Measurements from ENCODE around the gene MZT2A.
"Not testable (repeated sequence)": the region's sequence is repeated elsewhere in the genome, so short reads cannot be mapped to it uniquely, and the experiment has no call there.

The MZT2A gene

DNA sequence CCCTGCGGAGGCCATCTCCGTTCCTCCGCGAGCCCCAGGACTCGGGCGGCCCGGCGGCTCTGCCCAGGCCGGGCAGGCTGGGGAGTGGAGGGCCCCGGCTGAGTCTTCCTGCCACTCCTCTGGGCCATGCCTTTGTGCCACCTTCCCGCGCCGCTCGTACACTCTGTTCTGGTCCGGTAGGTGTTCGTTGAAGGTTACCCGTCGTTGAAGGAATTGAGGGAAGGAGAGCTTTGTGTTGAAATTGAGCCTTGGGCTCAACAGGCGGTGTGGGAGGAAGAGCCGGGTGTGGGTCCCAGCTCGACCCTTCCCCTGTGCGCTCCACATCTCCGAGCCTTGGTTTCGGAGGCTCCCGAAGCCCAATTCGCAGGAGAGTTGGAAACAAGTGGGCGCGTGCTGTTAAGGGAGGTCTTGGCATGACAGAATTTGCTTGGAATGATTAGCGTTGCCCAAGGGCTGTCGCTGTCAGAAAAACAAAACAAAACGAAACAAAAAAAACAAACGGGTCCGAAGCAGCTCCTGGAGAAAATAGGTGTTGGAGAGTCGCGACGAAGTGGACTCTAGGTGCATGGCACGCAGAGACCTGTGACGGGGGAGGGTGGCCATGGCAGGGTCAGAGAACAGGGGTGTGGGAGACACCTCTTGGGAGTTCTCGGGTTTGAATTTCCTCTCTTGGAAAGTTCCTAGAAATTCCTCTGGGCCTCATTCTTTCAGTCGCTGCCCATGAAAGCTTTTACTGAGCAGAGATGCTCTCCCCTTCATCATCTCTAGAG is 1.2 kb upstream of the MZT2A start:
- peak overlapping the region; percentile 96 for H3K4me3 ChIP-seq (replicated peaks; ENCODE audit: insufficient read depth, low read length)
- peak overlapping the region; percentile 90 for H3K27ac ChIP-seq (replicated peaks)
- TF ChIP-seq, protein P1, sequence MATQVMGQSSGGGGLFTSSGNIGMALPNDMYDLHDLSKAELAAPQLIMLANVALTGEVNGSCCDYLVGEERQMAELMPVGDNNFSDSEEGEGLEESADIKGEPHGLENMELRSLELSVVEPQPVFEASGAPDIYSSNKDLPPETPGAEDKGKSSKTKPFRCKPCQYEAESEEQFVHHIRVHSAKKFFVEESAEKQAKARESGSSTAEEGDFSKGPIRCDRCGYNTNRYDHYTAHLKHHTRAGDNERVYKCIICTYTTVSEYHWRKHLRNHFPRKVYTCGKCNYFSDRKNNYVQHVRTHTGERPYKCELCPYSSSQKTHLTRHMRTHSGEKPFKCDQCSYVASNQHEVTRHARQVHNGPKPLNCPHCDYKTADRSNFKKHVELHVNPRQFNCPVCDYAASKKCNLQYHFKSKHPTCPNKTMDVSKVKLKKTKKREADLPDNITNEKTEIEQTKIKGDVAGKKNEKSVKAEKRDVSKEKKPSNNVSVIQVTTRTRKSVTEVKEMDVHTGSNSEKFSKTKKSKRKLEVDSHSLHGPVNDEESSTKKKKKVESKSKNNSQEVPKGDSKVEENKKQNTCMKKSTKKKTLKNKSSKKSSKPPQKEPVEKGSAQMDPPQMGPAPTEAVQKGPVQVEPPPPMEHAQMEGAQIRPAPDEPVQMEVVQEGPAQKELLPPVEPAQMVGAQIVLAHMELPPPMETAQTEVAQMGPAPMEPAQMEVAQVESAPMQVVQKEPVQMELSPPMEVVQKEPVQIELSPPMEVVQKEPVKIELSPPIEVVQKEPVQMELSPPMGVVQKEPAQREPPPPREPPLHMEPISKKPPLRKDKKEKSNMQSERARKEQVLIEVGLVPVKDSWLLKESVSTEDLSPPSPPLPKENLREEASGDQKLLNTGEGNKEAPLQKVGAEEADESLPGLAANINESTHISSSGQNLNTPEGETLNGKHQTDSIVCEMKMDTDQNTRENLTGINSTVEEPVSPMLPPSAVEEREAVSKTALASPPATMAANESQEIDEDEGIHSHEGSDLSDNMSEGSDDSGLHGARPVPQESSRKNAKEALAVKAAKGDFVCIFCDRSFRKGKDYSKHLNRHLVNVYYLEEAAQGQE (IDR thresholded peaks at IDR 0.05; ENCODE audit: insufficient replicate concordance, low read depth), result peak; percentile 39
- TF ChIP-seq, protein P2, sequence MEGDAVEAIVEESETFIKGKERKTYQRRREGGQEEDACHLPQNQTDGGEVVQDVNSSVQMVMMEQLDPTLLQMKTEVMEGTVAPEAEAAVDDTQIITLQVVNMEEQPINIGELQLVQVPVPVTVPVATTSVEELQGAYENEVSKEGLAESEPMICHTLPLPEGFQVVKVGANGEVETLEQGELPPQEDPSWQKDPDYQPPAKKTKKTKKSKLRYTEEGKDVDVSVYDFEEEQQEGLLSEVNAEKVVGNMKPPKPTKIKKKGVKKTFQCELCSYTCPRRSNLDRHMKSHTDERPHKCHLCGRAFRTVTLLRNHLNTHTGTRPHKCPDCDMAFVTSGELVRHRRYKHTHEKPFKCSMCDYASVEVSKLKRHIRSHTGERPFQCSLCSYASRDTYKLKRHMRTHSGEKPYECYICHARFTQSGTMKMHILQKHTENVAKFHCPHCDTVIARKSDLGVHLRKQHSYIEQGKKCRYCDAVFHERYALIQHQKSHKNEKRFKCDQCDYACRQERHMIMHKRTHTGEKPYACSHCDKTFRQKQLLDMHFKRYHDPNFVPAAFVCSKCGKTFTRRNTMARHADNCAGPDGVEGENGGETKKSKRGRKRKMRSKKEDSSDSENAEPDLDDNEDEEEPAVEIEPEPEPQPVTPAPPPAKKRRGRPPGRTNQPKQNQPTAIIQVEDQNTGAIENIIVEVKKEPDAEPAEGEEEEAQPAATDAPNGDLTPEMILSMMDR (IDR thresholded peaks at IDR 0.05; ENCODE audit: insufficient read depth, low read length), result no peak
- no peaks in the 10 kb centered on the region for H3K27me3 ChIP-seq (ENCODE audit: insufficient read depth, poor library complexity, severe bottlenecking)
- DNase-seq (ENCODE audit: low read depth in 1 of 2, low spot score in 1 of 2), result no peak

DNA sequence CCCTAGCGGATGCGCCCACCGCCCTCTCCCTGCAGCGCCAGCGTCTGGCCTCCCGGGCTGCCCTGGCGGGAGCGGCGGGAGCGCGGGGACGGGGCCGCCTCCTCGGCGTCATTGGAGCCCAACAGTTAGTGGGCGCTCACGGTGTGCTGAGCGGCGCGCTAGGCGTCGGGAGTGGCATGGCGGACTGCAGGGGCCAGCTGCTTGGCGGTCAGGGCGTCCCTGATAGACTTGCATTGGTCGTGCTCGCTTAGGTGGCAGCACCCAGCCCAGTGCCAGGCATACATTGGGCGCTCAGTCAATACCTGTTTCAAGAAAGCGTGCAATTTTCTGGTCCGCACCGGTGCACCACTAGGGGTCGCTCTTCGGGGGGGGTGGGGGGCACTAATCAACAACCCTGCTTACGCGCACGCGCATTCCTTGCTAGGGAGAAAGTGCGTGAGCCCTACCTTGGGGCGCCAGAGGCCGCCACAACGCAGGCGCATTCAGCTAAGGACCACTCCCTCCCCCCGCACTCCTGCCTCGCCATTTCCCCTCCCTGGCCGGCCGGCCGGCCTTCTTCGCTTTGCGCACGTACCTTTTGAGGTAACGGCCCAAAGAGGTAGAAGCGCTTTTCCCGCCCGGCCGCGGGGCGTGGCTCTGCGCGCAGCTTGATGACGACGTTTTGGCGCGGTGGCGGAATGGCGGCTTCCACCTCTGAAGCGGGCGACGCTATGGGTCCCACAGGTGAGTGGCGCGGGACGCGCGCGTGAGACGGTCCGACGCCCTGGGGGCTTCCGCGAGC is 411 bp upstream of the MZT2A start:
- Histone ChIP-seq H3K27ac (replicated peaks) (peak overlapping the region; percentile 90), H3K4me3 (replicated peaks; ENCODE audit: insufficient read depth, low read length) (peak overlapping the region; percentile 96), H3K27me3 (ENCODE audit: insufficient read depth, poor library complexity, severe bottlenecking) (no peaks in the 10 kb centered on the region)
- TF ChIP-seq, protein P1 (IDR thresholded peaks at IDR 0.05; ENCODE audit: insufficient replicate concordance, low read depth), result no peak
- TF ChIP-seq, protein P2 (IDR thresholded peaks at IDR 0.05; ENCODE audit: insufficient read depth, low read length), result peak; percentile 26
- peak; percentile 59 for TF ChIP-seq POLR2AphosphoS5 (IDR thresholded peaks at IDR 0.05; ENCODE audit: low read depth)
- peak; percentile 35; the same call in 1 of the 2 replicates for TF ChIP-seq SPI1 (IDR thresholded peaks at IDR 0.05; ENCODE audit: borderline replicate concordance, low read depth)
- no peak for TF ChIP-seq GABPA (IDR thresholded peaks at IDR 0.05; ENCODE audit: low read depth)
- peak; percentile 94 to 98 for DNase-seq (ENCODE audit: low read depth in 1 of 2, low spot score in 1 of 2)

DNA sequence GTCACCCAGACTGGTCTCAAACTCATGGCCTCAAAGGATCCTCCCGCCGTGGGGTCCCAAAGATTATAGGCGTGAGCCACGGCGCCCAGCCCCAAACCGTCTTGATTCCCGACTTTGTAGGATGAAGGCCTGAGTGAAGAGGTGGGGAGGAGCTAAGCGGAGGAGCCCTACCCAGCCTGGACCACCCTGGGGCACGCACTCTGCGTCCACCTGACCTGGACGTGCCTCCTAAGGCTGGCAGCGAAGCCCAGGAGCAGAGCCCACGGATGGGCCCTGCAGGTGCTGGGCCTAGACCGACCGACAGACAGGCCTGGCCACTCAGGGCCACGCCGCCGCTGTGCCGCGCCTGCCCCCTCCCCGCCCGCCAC is 744 bp downstream of the MZT2A start:
- DNase-seq (ENCODE audit: low read depth in 1 of 2, low spot score in 1 of 2); H3K27me3 ChIP-seq (ENCODE audit: insufficient read depth, poor library complexity, severe bottlenecking): not testable (repeated sequence)
- peak overlapping the region; percentile 96 for H3K4me3 ChIP-seq (replicated peaks; ENCODE audit: insufficient read depth, low read length)
- peak overlapping the region; percentile 90 for H3K27ac ChIP-seq (replicated peaks)

DNA sequence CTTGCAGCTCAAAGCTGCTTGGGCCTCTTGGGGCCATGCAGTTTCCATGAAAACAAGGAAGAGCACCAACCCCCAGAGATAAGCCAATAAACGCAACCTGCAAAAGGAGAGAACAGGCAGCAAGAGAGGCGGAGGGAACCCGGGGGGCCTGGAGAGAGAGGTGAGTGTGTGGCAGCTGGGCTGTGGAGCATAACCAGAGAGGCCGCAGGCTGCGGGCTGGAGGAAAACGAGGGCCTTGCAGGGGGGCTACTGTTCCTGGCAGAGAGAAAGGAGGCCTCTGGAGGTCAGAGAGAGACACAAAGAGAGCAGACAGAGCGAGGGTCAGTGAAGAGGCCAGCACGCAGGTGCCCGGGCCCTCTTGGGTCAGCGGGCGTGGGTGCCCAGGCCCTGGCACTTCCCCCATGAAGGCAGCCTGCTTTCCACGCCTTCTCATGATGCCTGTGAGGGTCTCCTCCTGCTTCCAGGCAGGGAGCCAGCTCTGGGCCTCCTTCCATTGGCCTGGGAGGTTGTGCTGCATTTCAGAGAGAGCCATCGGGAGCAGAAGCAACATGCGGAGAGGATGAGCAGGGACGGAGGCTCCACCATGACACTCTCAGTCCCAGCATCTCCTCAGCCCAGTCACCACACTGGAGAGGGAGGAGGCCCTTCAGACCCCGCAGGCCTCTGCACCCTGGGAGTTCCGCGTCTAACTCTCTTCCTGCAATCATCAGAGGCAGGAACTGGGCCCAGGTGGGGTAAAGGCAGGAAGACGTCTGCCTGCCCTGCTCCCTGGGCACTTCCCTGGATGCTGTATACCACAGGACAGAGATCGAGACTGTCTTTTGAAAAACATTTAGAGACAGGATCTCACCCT is 1.4 kb downstream of the MZT2A start:
- peak overlapping the region; percentile 90 for H3K27ac ChIP-seq (replicated peaks)
- peak overlapping the region; percentile 96 for H3K4me3 ChIP-seq (replicated peaks; ENCODE audit: insufficient read depth, low read length)
- DNase-seq (ENCODE audit: low read depth in 1 of 2, low spot score in 1 of 2), result peak in 1 of 2 experiments; percentile 61
- H3K27me3 ChIP-seq (ENCODE audit: insufficient read depth, poor library complexity, severe bottlenecking), result not testable (repeated sequence)

Data from HL-60 (cell line).